IPS-20b (cell line): Measurements from ENCODE around the gene CNGB1.

ENCODE experiments used
- H3K27ac ChIP-seq: one replicate; pipeline ENCODE4 v1.5.1; 2013; ENCODE audit warnings: low read length
- H3K27me3 ChIP-seq: 2 replicates; pipeline ENCODE4 v1.6.1; 2013; ENCODE audit warnings: mild to moderate bottlenecking, low read length, inconsistent platforms; ENCODE audit not compliant: insufficient read depth
- H3K36me3 ChIP-seq: 2 replicates; pipeline ENCODE4 v1.6.1; 2013; ENCODE audit warnings: low read depth, mild to moderate bottlenecking, inconsistent platforms, low read length, moderate library complexity; ENCODE audit not compliant: insufficient read depth
- H3K4me1 ChIP-seq: 2 replicates; pipeline ENCODE4 v1.6.1; 2013; ENCODE audit warnings: mild to moderate bottlenecking, control low read depth, inconsistent platforms, low read length, moderate library complexity; ENCODE audit not compliant: insufficient read depth
- H3K4me3 ChIP-seq: 2 replicates; pipeline ENCODE4 v1.5.1; 2013; ENCODE audit warnings: mild to moderate bottlenecking, low read length, inconsistent platforms
- H3K9ac ChIP-seq: 2 replicates; pipeline ENCODE4 v1.6.1; 2013; ENCODE audit warnings: low read depth, mild to moderate bottlenecking, inconsistent platforms, low read length, moderate library complexity
- H3K9me3 ChIP-seq: 2 replicates; pipeline ENCODE4 v1.6.1; 2013; ENCODE audit warnings: mild to moderate bottlenecking, low read depth, low read length, inconsistent platforms; ENCODE audit not compliant: insufficient read depth

Gene CNGB1

GRCh38 chr16:57995721-57996405 is 24.9 kb upstream of the CNGB1 start:
- H3K27ac ChIP-seq = no peak overlapping the region
- H3K4me1 ChIP-seq = no peaks in the 10 kb centered on the region
- no peak overlapping the region for H3K9ac ChIP-seq

DNA sequence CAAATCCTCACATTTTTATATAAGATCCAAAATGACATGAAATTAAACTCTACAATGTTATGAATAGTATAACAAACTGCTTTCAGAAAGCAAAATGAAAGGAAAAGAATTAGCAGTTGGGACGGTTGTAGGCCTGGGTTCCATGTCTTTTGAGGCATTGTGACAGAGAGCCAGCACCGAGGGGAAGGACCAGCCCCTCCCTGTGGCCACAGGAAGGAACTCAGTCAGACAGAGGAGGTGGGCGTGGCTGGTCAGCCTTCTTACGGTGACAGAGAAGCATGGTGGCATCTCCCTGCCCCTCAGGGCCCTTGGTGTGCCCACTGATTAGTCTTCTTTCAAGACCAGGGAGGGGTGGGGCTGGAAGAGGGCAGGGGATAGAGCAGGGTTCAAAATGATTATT is 23.9 kb upstream of the CNGB1 start:
- no peaks in the 10 kb centered on the region for H3K9me3 ChIP-seq
- no peak overlapping the region for H3K4me3 ChIP-seq
- H3K4me1 ChIP-seq = no peaks in the 10 kb centered on the region
- 0 out of 2 replicates have a peak, but pooled peaks cover 15% of the 10 kb centered on the region for H3K36me3 ChIP-seq
- no peak overlapping the region for H3K27ac ChIP-seq
- no peak overlapping the region for H3K9ac ChIP-seq
- peaks cover 5% of the 10 kb centered on the region; the same call in 1 of the 2 replicates for H3K27me3 ChIP-seq

More at GRCh38 chr16:57995721-57996405, 24.9 kb upstream of the CNGB1 start:
- peaks cover 6% of the 10 kb centered on the region; the same call in 1 of the 2 replicates for H3K27me3 ChIP-seq
- 0 out of 2 replicates have a peak, but pooled peaks cover 15% of the 10 kb centered on the region for H3K36me3 ChIP-seq
- no peak overlapping the region for H3K4me3 ChIP-seq
- no peaks in the 10 kb centered on the region for H3K9me3 ChIP-seq

DNA sequence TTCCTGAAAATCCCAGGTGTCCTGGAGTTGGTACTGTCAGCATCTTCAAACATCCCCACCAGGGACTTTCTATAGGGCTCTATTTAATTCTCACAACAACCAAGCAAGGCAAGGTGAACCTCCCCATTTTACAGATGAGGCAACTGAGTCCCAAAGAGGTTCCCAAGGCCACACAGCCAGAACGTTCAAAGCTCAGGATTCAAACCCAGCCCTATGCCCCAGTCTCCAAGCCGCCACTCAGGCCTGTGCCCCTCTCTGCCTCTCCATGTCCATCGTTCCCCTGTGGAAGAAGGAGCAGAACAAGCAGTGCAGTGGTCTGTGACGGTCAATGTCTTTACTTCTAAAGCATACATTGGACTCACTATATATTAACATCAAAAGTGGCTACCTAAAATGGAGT is 23.4 kb upstream of the CNGB1 start:
- Histone ChIP-seq H3K4me1 (no peaks in the 10 kb centered on the region), H3K27ac (no peak overlapping the region), H3K27me3 (peaks cover under 1% of the 10 kb centered on the region; the same call in 1 of the 2 replicates), H3K9ac (no peak overlapping the region), H3K4me3 (no peak overlapping the region), H3K36me3 (0 out of 2 replicates have a peak, but pooled peaks cover 15% of the 10 kb centered on the region), H3K9me3 (no peaks in the 10 kb centered on the region)

GRCh38 chr16:57993897-57994296 is 23.0 kb upstream of the CNGB1 start:
- Histone ChIP-seq H3K9ac (no peak overlapping the region), H3K4me1 (no peaks in the 10 kb centered on the region), H3K27me3 (no peaks in the 10 kb centered on the region), H3K36me3 (0 out of 2 replicates have a peak, but pooled peaks cover 15% of the 10 kb centered on the region), H3K4me3 (no peak overlapping the region), H3K27ac (no peak overlapping the region), H3K9me3 (no peaks in the 10 kb centered on the region)

GRCh38 chr16:57993438-57993837 is 22.5 kb upstream of the CNGB1 start:
- no peaks in the 10 kb centered on the region for H3K27me3 ChIP-seq
- H3K9ac ChIP-seq = no peak overlapping the region
- no peak overlapping the region for H3K27ac ChIP-seq
- 0 out of 2 replicates have a peak, but pooled peaks cover 15% of the 10 kb centered on the region for H3K36me3 ChIP-seq
- H3K4me3 ChIP-seq = no peak overlapping the region
- no peaks in the 10 kb centered on the region for H3K4me1 ChIP-seq
- H3K9me3 ChIP-seq = no peaks in the 10 kb centered on the region

DNA sequence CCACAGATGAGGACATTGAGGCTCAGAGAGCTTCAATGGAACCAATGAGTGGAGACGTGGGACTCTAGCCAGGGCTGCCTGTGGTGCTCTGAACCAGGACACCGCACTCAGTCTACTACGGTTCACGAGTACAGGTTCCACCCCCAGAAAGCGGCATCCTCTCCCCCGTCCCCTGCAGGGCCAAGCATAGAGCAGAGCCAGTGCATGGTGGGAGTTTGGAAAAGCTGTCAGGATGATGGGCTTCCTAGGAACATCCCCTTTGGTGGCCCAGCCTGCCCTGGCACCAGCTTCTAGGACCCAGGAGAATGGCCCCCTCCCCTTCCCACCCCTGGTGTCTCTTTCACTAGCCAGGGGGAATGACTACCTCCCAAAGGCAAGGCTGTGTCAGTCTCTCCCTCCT is 21.2 kb upstream of the CNGB1 start:
- Histone ChIP-seq H3K9ac (no peak overlapping the region), H3K4me1 (no peaks in the 10 kb centered on the region), H3K36me3 (0 out of 2 replicates have a peak, but pooled peaks cover 5% of the 10 kb centered on the region), H3K4me3 (no peak overlapping the region), H3K27me3 (peaks cover 10% of the 10 kb centered on the region), H3K27ac (no peak overlapping the region), H3K9me3 (no peaks in the 10 kb centered on the region)

GRCh38 chr16:57991551-57992059 is 20.7 kb upstream of the CNGB1 start:
- no peak overlapping the region for H3K27ac ChIP-seq
- no peak overlapping the region for H3K9ac ChIP-seq
- no peak overlapping the region for H3K4me3 ChIP-seq
- peaks cover 15% of the 10 kb centered on the region for H3K27me3 ChIP-seq
- H3K36me3 ChIP-seq = 0 out of 2 replicates have a peak, but pooled peaks cover under 1% of the 10 kb centered on the region
- no peaks in the 10 kb centered on the region for H3K4me1 ChIP-seq
- no peaks in the 10 kb centered on the region for H3K9me3 ChIP-seq

- peaks cover 40% of the 10 kb centered on the region for H3K27me3 ChIP-seq
- H3K4me1 ChIP-seq = no peaks in the 10 kb centered on the region
- H3K9me3 ChIP-seq = no peaks in the 10 kb centered on the region
- no peak overlapping the region for H3K4me3 ChIP-seq
- H3K9ac ChIP-seq = no peak overlapping the region
- H3K36me3 ChIP-seq = no peaks in the 10 kb centered on the region
- no peak overlapping the region for H3K27ac ChIP-seq
These were observed 18.0 kb upstream of the CNGB1 start for GRCh38 chr16:57988929-57989328.

GRCh38 chr16:57987441-57988177 is 16.7 kb upstream of the CNGB1 start:
- H3K4me1 ChIP-seq = no peaks in the 10 kb centered on the region
- H3K27ac ChIP-seq = no peak overlapping the region
- H3K36me3 ChIP-seq = no peaks in the 10 kb centered on the region
- peaks cover 46% of the 10 kb centered on the region for H3K27me3 ChIP-seq
- H3K9me3 ChIP-seq = no peaks in the 10 kb centered on the region
- H3K9ac ChIP-seq = no peak overlapping the region
- H3K4me3 ChIP-seq = no peak overlapping the region

GRCh38 chr16:57986196-57986595 is 15.3 kb upstream of the CNGB1 start:
- peak overlapping the region; percentile 79; the same call in 1 of the 2 replicates for H3K4me3 ChIP-seq
- H3K27ac ChIP-seq = no peak overlapping the region
- H3K4me1 ChIP-seq = no peaks in the 10 kb centered on the region
- no peaks in the 10 kb centered on the region for H3K9me3 ChIP-seq
- H3K9ac ChIP-seq = no peak overlapping the region
- no peaks in the 10 kb centered on the region for H3K36me3 ChIP-seq
- H3K27me3 ChIP-seq = peaks cover 46% of the 10 kb centered on the region

GRCh38 chr16:57985204-57986181 is 14.6 kb upstream of the CNGB1 start:
- Histone ChIP-seq H3K9me3 (no peaks in the 10 kb centered on the region), H3K27me3 (peaks cover 46% of the 10 kb centered on the region), H3K27ac (no peak overlapping the region), H3K4me1 (no peaks in the 10 kb centered on the region), H3K36me3 (no peaks in the 10 kb centered on the region), H3K9ac (peak overlapping the region; percentile 39; the same call in 1 of the 2 replicates), H3K4me3 (peak overlapping the region; percentile 79)
